Measurements from ENCODE around the gene CST9L. TPM values are rescaled to one million over a fixed set of nuclear protein-coding genes. Genes with fewer than 3 reads are reported as not detected.

The CST9L gene
- total RNA-seq, 1 experiment from 2014 or later, result not detected

GRCh38 chr20:23562721-23563342 is 5.5 kb downstream of the CST9L start:
- no peak for TF ChIP-seq CTCF (IDR thresholded peaks at IDR 0.05; ENCODE audit: insufficient read depth in 1 of 2, low read depth in 1 of 2, low read length in 1 of 2, severe bottlenecking in 1 of 2, unreplicated experiment in 1 of 2)
- H3K36me3 Mint-ChIP-seq (ENCODE audit: insufficient read depth, unreplicated experiment), result no peaks in the 10 kb centered on the region
- Histone ChIP-seq H3K4me3 (ENCODE audit: low read depth, low read length) (no peak overlapping the region), H3K36me3 (ENCODE audit: control insufficient read depth, insufficient read depth, low read length) (no peaks in the 10 kb centered on the region), H3K4me1 (no peaks in the 10 kb centered on the region), H3K9me3 (peaks cover 3% of the 10 kb centered on the region; the same call in 1 of the 2 replicates), H3K27me3 (replicated peaks; ENCODE audit: control insufficient read depth, insufficient read depth, low read length) (no peaks in the 10 kb centered on the region)
- H3K4me1 Mint-ChIP-seq (ENCODE audit: low read depth, unreplicated experiment), result no peaks in the 10 kb centered on the region
- POLR2A ChIA-PET, result no interaction called here
- H3K9me3 Mint-ChIP-seq (ENCODE audit: unreplicated experiment), result peaks cover 21% of the 10 kb centered on the region
- no TSS peak for BruUV-seq (replicated peaks)
- intact Hi-C loops (cut with micrococcal nuclease; ENCODE audit: unreplicated experiment), result no loop called here
- peaks cover 5% of the 10 kb centered on the region for H3K27me3 Mint-ChIP-seq (ENCODE audit: insufficient read depth, unreplicated experiment)
- DNase-seq, result peak in 1 of 2 experiments; percentile 26
- H3K4me3 Mint-ChIP-seq (ENCODE audit: unreplicated experiment), result no peak overlapping the region
- CTCF ChIA-PET, result no interaction called here
- H3K27ac Mint-ChIP-seq (ENCODE audit: unreplicated experiment), result no peak overlapping the region

- no peak for DNase-seq
- Histone ChIP-seq H3K9me3 (no peaks in the 10 kb centered on the region; the same call in 1 of the 2 replicates), H3K4me3 (ENCODE audit: low read depth, low read length) (no peak overlapping the region), H3K27me3 (replicated peaks; ENCODE audit: control insufficient read depth, insufficient read depth, low read length) (no peaks in the 10 kb centered on the region), H3K4me1 (no peaks in the 10 kb centered on the region), H3K36me3 (ENCODE audit: control insufficient read depth, insufficient read depth, low read length) (no peaks in the 10 kb centered on the region)
- Mint-ChIP-seq H3K27ac (ENCODE audit: unreplicated experiment) (no peak overlapping the region), H3K4me3 (ENCODE audit: unreplicated experiment) (no peak overlapping the region), H3K9me3 (ENCODE audit: unreplicated experiment) (peaks cover 10% of the 10 kb centered on the region), H3K27me3 (ENCODE audit: insufficient read depth, unreplicated experiment) (peaks cover 29% of the 10 kb centered on the region), H3K36me3 (ENCODE audit: insufficient read depth, unreplicated experiment) (no peaks in the 10 kb centered on the region), H3K4me1 (ENCODE audit: low read depth, unreplicated experiment) (no peaks in the 10 kb centered on the region)
- no TSS peak for BruUV-seq (replicated peaks)
- no peak for TF ChIP-seq CTCF (IDR thresholded peaks at IDR 0.05; ENCODE audit: insufficient read depth in 1 of 2, low read depth in 1 of 2, low read length in 1 of 2, severe bottlenecking in 1 of 2, unreplicated experiment in 1 of 2)
- ChIA-PET CTCF (no interaction called here), POLR2A (no interaction called here)
- intact Hi-C loops (cut with micrococcal nuclease; ENCODE audit: unreplicated experiment), result no loop called here
These were observed 13.9 kb downstream of the CST9L start for GRCh38 chr20:23554401-23554800.

- no peaks in the 10 kb centered on the region for H3K9me3 ChIP-seq
- ChIA-PET CTCF (no interaction called here), POLR2A (no interaction called here)
- Mint-ChIP-seq H3K36me3 (ENCODE audit: insufficient read depth, unreplicated experiment) (no peaks in the 10 kb centered on the region), H3K4me3 (ENCODE audit: unreplicated experiment) (no peak overlapping the region), H3K4me1 (ENCODE audit: low read depth, unreplicated experiment) (no peaks in the 10 kb centered on the region), H3K27me3 (ENCODE audit: insufficient read depth, unreplicated experiment) (peaks cover 20% of the 10 kb centered on the region), H3K9me3 (ENCODE audit: unreplicated experiment) (peaks cover 10% of the 10 kb centered on the region), H3K27ac (ENCODE audit: unreplicated experiment) (no peak overlapping the region)
- no peaks in the 10 kb centered on the region for H3K36me3 ChIP-seq (ENCODE audit: control insufficient read depth, insufficient read depth, low read length)
- H3K27me3 ChIP-seq (replicated peaks; ENCODE audit: control insufficient read depth, insufficient read depth, low read length), result no peaks in the 10 kb centered on the region
- no peak for TF ChIP-seq CTCF (IDR thresholded peaks at IDR 0.05; ENCODE audit: insufficient read depth in 1 of 2, low read depth in 1 of 2, low read length in 1 of 2, severe bottlenecking in 1 of 2, unreplicated experiment in 1 of 2)
- no peak for DNase-seq
- H3K4me3 ChIP-seq (ENCODE audit: low read depth, low read length), result no peak overlapping the region
- H3K4me1 ChIP-seq, result no peaks in the 10 kb centered on the region
- BruUV-seq (replicated peaks), result no TSS peak
- intact Hi-C loops (cut with micrococcal nuclease; ENCODE audit: unreplicated experiment), result no loop called here
These were observed 16.5 kb downstream of the CST9L start for GRCh38 chr20:23551786-23552185.

Measured in Caco-2 (cell line).